GM12891 (cell line): Measurements from ENCODE around the gene CCBE1.

ENCODE experiments used
- POLR2A ChIP-seq: IDR thresholded peaks from 2 replicates; pipeline ENCODE4 v1.6.1; 2011; ENCODE audit warnings: low read depth, low read length, control low read depth
- POLR2AphosphoS5 ChIP-seq: IDR thresholded peaks from 2 replicates; pipeline ENCODE4 v1.6.1; 2011; ENCODE audit warnings: low read depth, low read length, control low read depth

DNA sequence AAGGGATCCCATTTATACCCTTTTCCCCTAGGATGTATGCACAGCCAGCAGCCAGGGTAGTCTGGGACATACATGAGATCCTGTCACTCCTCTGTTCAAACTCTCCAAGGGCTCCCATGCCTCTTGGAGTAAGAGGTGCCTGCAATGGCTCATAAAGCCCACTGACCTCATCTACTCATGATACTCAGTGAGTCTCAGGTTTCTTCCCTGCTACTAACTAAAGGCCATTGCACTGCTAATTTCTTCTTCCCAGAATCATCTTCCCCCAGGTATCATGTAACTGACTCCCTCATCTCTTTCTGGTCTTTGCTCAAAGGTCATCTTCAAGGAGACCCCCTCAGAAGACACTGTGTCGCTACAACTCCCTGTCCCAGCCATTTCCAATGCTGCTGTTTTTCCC lies 68.2 kb downstream of the CCBE1 start:
- TF ChIP-seq POLR2AphosphoS5 (no peak), POLR2A (no peak)
